OCI-LY3 (cell line): ENCODE results near the gene SLC6A12.

Experiments
- EZH2phosphoT487 ChIP-seq: fragments of 200-600 bp; shearing (Covaris generic); IDR thresholded peaks from 2 replicates; pipeline ENCODE4 v1.6.1; 2018; ENCODE audit warnings: antibody characterized with exemption, mixed run types, low read depth
- TF ChIP-seq, protein P1 (sequence below): fragments of 200-600, 300-600 bp; sonication (generic); IDR thresholded peaks from 2 replicates; pipeline ENCODE4 v1.5.1; 2014; ENCODE audit warnings: antibody characterized with exemption, low read length, low read depth

GRCh38 chr12:223841-224240 lies 9.9 kb upstream of the SLC6A12 start:
- TF ChIP-seq, protein P1, sequence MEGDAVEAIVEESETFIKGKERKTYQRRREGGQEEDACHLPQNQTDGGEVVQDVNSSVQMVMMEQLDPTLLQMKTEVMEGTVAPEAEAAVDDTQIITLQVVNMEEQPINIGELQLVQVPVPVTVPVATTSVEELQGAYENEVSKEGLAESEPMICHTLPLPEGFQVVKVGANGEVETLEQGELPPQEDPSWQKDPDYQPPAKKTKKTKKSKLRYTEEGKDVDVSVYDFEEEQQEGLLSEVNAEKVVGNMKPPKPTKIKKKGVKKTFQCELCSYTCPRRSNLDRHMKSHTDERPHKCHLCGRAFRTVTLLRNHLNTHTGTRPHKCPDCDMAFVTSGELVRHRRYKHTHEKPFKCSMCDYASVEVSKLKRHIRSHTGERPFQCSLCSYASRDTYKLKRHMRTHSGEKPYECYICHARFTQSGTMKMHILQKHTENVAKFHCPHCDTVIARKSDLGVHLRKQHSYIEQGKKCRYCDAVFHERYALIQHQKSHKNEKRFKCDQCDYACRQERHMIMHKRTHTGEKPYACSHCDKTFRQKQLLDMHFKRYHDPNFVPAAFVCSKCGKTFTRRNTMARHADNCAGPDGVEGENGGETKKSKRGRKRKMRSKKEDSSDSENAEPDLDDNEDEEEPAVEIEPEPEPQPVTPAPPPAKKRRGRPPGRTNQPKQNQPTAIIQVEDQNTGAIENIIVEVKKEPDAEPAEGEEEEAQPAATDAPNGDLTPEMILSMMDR = no peak
- no peak for TF ChIP-seq EZH2phosphoT487
